NCI-H510A (cell line): ENCODE measurements around the gene MBTPS2.
"Not testable (repeated sequence)": the region's sequence is repeated elsewhere in the genome, so short reads cannot be mapped to it uniquely, and the experiment has no call there.

Experiments used
- DNase-seq: peaks from one replicate; lab custom pipeline; 2025; lab: John Stamatoyannopoulos, UW

MBTPS2 gene

GRCh38 chrX:21839334-21840192, at the start of gene MBTPS2:
Gene MBTPS2 (plus strand): TSS chrX:21839617. CDS start chrX:21839735, 118 bp downstream.
- peak; percentile 37 for DNase-seq

GRCh38 chrX:21798677-21799219, 40.7 kb upstream of the MBTPS2 start:
- no peak for DNase-seq

GRCh38 chrX:21799767-21800166, 39.6 kb upstream of the MBTPS2 start:
- no peak for DNase-seq

- DNase-seq, result no peak
Measured at GRCh38 chrX:21800344-21800770, 39.1 kb upstream of the MBTPS2 start.

- DNase-seq, result no peak
Measured at GRCh38 chrX:21802054-21802670, 37.3 kb upstream of the MBTPS2 start.

- no peak for DNase-seq
Measured at GRCh38 chrX:21802839-21803238, 36.6 kb upstream of the MBTPS2 start.

GRCh38 chrX:21806691-21807090, 32.7 kb upstream of the MBTPS2 start:
- DNase-seq, result no peak

- no peak for DNase-seq
Measured at GRCh38 chrX:21811832-21812231, 27.6 kb upstream of the MBTPS2 start.

- no peak for DNase-seq
Measured at GRCh38 chrX:21812628-21813027, 26.8 kb upstream of the MBTPS2 start.

- no peak for DNase-seq
Measured at GRCh38 chrX:21813612-21814368, 25.6 kb upstream of the MBTPS2 start.

- no peak for DNase-seq
Measured at GRCh38 chrX:21816136-21816535, 23.3 kb upstream of the MBTPS2 start.

- not testable (repeated sequence) for DNase-seq
Measured at GRCh38 chrX:21820170-21820569, 19.2 kb upstream of the MBTPS2 start.

GRCh38 chrX:21821875-21822274, 17.5 kb upstream of the MBTPS2 start:
- no peak for DNase-seq

- DNase-seq, result no peak
Measured at GRCh38 chrX:21831496-21831895, 7.9 kb upstream of the MBTPS2 start.

- no peak for DNase-seq
Measured at GRCh38 chrX:21837056-21837455, 2.4 kb upstream of the MBTPS2 start.

- peak; percentile 2 for DNase-seq
Measured at GRCh38 chrX:21838937-21839333, 482 bp upstream of the MBTPS2 start.

- no peak for DNase-seq
Measured at GRCh38 chrX:21840193-21840545, 752 bp downstream of the MBTPS2 start.

- no peak for DNase-seq
Measured at GRCh38 chrX:21843179-21843578, 3.8 kb downstream of the MBTPS2 start.

- DNase-seq, result no peak
Measured at GRCh38 chrX:21845096-21845495, 5.7 kb downstream of the MBTPS2 start.

- no peak for DNase-seq
Measured at GRCh38 chrX:21847342-21847741, 7.9 kb downstream of the MBTPS2 start.

GRCh38 chrX:21853578-21853977, 14.2 kb downstream of the MBTPS2 start:
- no peak for DNase-seq

GRCh38 chrX:21855937-21856415, 16.6 kb downstream of the MBTPS2 start, which contains the start of gene YY2:
Gene YY2 (plus strand): TSS chrX:21855987. CDS start chrX:21856485, 498 bp downstream.
- no peak for DNase-seq
